Progenitor cell of endocrine pancreas (in vitro differentiated cells): ENCODE results near the gene PHKG1. TPM values are rescaled to one million over a fixed set of nuclear protein-coding genes. Genes with fewer than 3 reads are reported as not detected.
"Not testable (repeated sequence)": the region's sequence is repeated elsewhere in the genome, so short reads cannot be mapped to it uniquely, and the experiment has no call there.

ENCODE experiments used
- DNase-seq: peaks from one replicate; pipeline ENCODE4 v3.0.0; 2021; ENCODE audit warnings: low spot score; ENCODE audit not compliant: unreplicated experiment
- H3K27ac Mint-ChIP-seq: 2 replicates; pipeline ENCODE4 v1.8.0; 2021; ENCODE audit warnings: mild to moderate bottlenecking, moderate library complexity, mixed read lengths
- H3K27me3 Mint-ChIP-seq: 2 replicates; pipeline ENCODE4 v1.8.0; 2021; ENCODE audit warnings: mixed read lengths
- H3K36me3 Mint-ChIP-seq: 2 replicates; pipeline ENCODE4 v1.8.0; 2022; ENCODE audit warnings: mixed read lengths; ENCODE audit not compliant: insufficient read depth
- H3K4me1 Mint-ChIP-seq: 2 replicates; pipeline ENCODE4 v1.8.0; 2021; ENCODE audit warnings: low read depth, mixed read lengths
- H3K4me3 Mint-ChIP-seq: 2 replicates; pipeline ENCODE4 v1.8.0; 2021; ENCODE audit warnings: low read depth, mild to moderate bottlenecking, moderate library complexity, mixed read lengths
- H3K9me3 Mint-ChIP-seq: 2 replicates; pipeline ENCODE4 v1.8.0; 2021; ENCODE audit warnings: low read depth, mixed read lengths
- total RNA-seq: library from RNA; stranded (reverse); gene quantifications from 2 replicates; pipeline ENCODE4 v1.2.1, GENCODE V29; 2021
- TF ChIP-seq, protein P1 (sequence below): fragments of 200-600 bp; sonication (generic); IDR thresholded peaks from one replicate; pipeline ENCODE4 v1.5.0; 2021; ENCODE audit warnings: antibody characterized with exemption, mild to moderate bottlenecking; ENCODE audit not compliant: unreplicated experiment

PHKG1 gene
- total RNA-seq, 1 donor from 2014 or later: 1.2 TPM

DNA sequence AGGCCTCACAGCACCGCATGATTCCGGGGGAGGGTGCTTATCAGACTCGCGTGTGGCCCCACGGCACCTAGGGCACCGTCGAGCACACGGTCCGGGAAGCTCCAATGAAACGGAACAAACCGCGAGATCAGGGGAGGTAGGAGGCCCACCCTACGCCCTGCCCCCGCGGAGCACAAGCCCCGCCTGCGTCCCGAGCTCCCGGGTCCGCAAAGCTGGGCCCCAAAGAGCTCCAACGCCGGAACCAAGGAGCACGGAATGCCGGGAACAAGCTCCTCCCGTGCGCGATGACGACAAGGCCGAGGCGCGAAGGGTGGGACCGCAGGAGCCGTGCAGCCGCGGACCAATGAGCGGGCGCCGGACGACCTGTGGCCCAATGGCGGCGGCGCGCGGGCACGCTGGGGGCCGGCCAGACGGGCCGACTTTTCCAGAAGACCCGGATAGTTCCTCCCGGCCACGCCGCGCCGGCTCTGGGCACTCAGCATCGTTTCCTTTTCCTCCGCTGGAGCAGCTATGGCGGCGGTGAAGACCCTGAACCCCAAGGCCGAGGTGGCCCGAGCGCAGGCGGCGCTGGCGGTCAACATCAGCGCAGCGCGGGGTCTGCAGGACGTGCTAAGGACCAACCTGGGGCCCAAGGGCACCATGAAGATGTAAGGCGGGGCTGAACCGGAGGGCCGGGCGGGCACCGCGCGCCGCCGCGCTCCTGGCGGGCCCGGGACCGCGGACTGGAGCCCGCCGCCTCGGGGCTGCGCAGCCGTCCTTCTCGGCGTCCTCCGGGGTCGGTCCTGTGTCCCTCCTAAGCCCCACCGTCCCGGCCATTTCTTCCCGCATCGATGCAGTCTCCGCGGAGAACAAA, 41.2 kb downstream of the PHKG1 start, which contains the start of the genes CCT6A and PSPH:
CCT6A (plus strand) TSS at position 427 of the 853 bp plus-strand sequence; CDS start at position 511, 84 bp downstream.
PSPH (minus strand) TSS at position 106 of the 853 bp plus-strand sequence. CDS start 30,232 bp downstream, outside the sequence.
- peaks cover 22% of the 10 kb centered on the region for H3K4me1 Mint-ChIP-seq
- TF ChIP-seq, protein P1, sequence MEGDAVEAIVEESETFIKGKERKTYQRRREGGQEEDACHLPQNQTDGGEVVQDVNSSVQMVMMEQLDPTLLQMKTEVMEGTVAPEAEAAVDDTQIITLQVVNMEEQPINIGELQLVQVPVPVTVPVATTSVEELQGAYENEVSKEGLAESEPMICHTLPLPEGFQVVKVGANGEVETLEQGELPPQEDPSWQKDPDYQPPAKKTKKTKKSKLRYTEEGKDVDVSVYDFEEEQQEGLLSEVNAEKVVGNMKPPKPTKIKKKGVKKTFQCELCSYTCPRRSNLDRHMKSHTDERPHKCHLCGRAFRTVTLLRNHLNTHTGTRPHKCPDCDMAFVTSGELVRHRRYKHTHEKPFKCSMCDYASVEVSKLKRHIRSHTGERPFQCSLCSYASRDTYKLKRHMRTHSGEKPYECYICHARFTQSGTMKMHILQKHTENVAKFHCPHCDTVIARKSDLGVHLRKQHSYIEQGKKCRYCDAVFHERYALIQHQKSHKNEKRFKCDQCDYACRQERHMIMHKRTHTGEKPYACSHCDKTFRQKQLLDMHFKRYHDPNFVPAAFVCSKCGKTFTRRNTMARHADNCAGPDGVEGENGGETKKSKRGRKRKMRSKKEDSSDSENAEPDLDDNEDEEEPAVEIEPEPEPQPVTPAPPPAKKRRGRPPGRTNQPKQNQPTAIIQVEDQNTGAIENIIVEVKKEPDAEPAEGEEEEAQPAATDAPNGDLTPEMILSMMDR: no peak
- peak within 1 kb of the TSS; percentile 99 for H3K27ac Mint-ChIP-seq
- H3K36me3 Mint-ChIP-seq: peaks cover 13% of the 10 kb centered on the region
- peak within 1 kb of the TSS; percentile 95 for H3K4me3 Mint-ChIP-seq
- no peaks in the 10 kb centered on the region for H3K9me3 Mint-ChIP-seq
- peak; percentile 93 for DNase-seq
- H3K27me3 Mint-ChIP-seq: no peaks in the 10 kb centered on the region

DNA sequence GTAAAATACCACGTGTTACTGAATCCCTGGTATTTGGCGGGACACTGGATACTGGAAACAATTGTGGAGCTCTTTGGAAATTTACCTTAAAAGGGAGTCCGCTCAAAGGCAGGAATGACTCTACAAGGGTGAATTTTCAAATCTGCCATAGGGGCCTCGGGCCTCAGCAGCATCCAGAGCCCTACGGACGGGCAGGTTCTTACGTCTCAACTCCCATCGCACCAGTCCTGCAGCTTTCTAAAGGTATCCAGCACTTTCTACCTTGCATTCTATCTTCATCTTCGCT, 41.8 kb downstream of the PHKG1 start:
- no peak for DNase-seq
- TF ChIP-seq, protein P1: no peak
- Mint-ChIP-seq H3K36me3 (peaks cover 11% of the 10 kb centered on the region), H3K4me1 (peaks cover 22% of the 10 kb centered on the region), H3K27me3 (no peaks in the 10 kb centered on the region), H3K4me3 (peak overlapping the region; percentile 95), H3K9me3 (no peaks in the 10 kb centered on the region), H3K27ac (peak overlapping the region; percentile 99)

GRCh38 chr7:56048763-56049162, 44.0 kb downstream of the PHKG1 start:
- not testable (repeated sequence) for H3K9me3 Mint-ChIP-seq, DNase-seq

GRCh38 chr7:56048245-56048644, 44.5 kb downstream of the PHKG1 start:
- no peak overlapping the region for H3K4me3 Mint-ChIP-seq

More at GRCh38 chr7:56048763-56049162, 44.0 kb downstream of the PHKG1 start:
- Mint-ChIP-seq H3K4me3 (peak overlapping the region; percentile 7), H3K4me1 (peaks cover 18% of the 10 kb centered on the region), H3K27ac (peak overlapping the region; percentile 48)
- H3K36me3 Mint-ChIP-seq, H3K27me3 Mint-ChIP-seq: not testable (repeated sequence)

DNA sequence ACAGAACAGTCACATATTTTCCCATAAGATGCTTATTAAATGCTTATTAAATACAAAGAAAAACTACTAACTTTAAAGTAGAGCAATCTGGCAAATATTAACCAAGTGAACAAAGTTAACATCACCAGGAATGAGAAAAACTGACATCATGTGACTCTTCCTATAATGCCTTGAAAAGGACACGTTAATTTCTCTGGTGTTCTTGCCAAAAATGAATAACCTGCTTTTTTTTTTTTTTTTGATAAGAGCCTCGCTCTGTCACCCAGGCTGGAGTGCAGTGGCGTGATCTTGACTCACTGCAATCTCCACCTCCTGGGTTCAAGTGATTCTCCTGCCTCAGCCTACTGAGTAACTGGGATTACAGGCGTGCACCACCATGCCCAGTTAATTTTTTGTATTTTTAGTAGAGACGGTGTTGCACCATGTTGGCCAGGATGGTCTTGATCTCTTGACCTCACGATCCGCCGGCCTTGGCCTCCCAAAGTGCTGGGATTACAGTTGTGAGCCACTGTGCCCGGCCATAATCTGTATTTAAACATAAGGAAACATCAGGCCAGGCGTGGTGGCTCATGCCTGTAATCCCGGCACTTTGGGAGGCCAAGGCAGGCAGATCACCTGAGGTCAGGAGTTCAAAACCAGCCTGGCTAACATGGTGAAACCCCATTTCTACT, 45.2 kb downstream of the PHKG1 start:
- not testable (repeated sequence) for H3K4me3 Mint-ChIP-seq, H3K27me3 Mint-ChIP-seq, DNase-seq, H3K36me3 Mint-ChIP-seq, H3K9me3 Mint-ChIP-seq
- Mint-ChIP-seq H3K27ac (peak overlapping the region; percentile 98), H3K4me1 (peaks cover 12% of the 10 kb centered on the region)

More at GRCh38 chr7:56048245-56048644, 44.5 kb downstream of the PHKG1 start:
- Mint-ChIP-seq H3K4me1 (peaks cover 16% of the 10 kb centered on the region), H3K36me3 (peaks cover 2% of the 10 kb centered on the region), H3K27me3 (no peaks in the 10 kb centered on the region), H3K9me3 (no peaks in the 10 kb centered on the region), H3K27ac (peak overlapping the region; percentile 48)
- no peak for DNase-seq
- TF ChIP-seq, protein P1: no peak

GRCh38 chr7:56046721-56047445, 45.9 kb downstream of the PHKG1 start:
- DNase-seq: no peak
- H3K27ac Mint-ChIP-seq: peak overlapping the region; percentile 98
- peaks cover 6% of the 10 kb centered on the region for H3K36me3 Mint-ChIP-seq
- peak overlapping the region; percentile 9 for H3K4me3 Mint-ChIP-seq
- TF ChIP-seq, protein P1: no peak
- no peaks in the 10 kb centered on the region for H3K9me3 Mint-ChIP-seq
- H3K27me3 Mint-ChIP-seq: no peaks in the 10 kb centered on the region
- H3K4me1 Mint-ChIP-seq: peaks cover 12% of the 10 kb centered on the region

DNA sequence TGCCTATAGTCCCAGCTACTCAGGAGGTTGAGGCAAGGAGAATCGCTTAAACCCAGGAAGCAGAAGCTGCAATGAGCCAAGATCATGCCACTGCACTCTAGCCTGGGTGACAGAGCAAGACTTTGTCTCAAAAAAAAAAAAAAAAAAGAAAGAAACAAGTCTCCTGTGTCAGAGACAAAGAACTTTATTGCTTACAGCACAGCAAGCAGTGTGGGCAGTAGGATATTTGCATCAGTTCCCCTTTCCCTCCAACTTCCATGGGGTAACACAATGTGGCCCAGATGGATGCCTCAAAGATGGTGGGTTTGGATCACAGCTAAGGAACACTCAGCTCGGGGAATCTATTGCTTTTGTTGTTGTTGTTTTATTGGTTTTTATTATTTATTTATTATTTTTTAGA, 47.0 kb downstream of the PHKG1 start:
- not testable (repeated sequence) for H3K27me3 Mint-ChIP-seq, H3K9me3 Mint-ChIP-seq, DNase-seq, H3K4me3 Mint-ChIP-seq, H3K36me3 Mint-ChIP-seq
- peaks cover 12% of the 10 kb centered on the region for H3K4me1 Mint-ChIP-seq
- H3K27ac Mint-ChIP-seq: peak overlapping the region; percentile 73
